Right hindlimb (tissue), 1 donor: ENCODE measurements around the gene NUDT19.
"Not testable (repeated sequence)": the region's sequence is repeated elsewhere in the genome, so short reads cannot be mapped to it uniquely, and the experiment has no call there.

Experiments
- DNase-seq: peaks from one replicate; pipeline ENCODE4 v3.0.0-alpha.2; 2018

The NUDT19 gene

DNA sequence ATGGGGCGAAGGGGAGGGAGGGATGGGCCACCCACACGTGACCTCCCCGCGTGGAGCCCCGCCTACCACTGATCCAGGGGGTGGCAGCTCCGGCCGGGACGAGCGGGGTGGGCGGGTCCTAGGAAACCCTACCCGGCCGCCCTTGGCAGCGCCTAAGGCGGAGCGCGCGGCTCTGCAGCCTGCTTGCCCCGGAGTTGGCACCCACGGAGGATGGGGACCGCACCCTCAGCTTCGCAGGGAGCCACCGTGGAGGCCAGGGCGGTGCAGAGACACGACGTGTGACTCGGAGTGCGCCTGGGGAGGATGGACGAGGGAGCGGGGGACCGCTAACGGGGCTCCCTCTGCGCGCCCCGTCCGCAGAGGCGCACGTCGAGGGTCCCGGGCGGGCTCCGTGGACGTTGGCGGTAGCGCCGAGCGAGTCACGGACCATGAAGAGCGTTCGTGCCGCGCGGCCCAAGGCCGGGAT, 15.9 kb upstream of the NUDT19 start, which contains the start of gene RGS9BP:
Gene RGS9BP, plus strand, starts transcription at position 129 of the 466 bp plus-strand sequence. CDS start 416 bp downstream, outside the sequence.
- DNase-seq, result peak; percentile 74

DNA sequence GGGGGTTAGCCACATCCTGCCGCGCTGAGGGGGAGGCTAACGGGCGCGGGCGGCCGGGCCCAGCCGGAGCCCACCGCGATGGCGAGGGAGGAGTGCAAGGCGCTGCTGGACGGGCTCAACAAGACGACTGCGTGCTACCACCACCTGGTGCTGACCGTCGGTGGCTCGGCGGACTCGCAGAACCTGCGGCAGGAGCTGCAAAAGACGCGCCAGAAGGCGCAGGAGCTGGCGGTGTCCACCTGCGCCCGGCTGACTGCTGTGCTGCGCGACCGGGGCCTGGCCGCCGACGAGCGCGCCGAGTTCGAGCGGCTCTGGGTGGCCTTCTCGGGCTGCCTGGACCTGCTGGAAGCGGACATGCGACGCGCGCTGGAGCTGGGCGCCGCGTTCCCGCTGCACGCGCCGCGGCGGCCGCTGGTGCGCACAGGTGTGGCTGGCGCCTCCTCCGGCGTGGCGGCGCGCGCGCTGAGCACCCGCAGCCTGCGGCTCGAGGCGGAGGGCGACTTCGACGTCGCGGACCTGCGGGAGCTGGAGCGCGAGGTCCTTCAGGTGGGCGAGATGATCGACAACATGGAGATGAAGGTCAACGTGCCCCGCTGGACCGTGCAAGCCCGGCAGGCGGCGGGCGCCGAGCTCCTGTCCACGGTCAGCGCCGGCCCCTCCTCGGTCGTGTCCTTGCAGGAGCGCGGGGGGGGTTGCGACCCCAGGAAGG, 15.3 kb upstream of the NUDT19 start:
- DNase-seq, result no peak

DNA sequence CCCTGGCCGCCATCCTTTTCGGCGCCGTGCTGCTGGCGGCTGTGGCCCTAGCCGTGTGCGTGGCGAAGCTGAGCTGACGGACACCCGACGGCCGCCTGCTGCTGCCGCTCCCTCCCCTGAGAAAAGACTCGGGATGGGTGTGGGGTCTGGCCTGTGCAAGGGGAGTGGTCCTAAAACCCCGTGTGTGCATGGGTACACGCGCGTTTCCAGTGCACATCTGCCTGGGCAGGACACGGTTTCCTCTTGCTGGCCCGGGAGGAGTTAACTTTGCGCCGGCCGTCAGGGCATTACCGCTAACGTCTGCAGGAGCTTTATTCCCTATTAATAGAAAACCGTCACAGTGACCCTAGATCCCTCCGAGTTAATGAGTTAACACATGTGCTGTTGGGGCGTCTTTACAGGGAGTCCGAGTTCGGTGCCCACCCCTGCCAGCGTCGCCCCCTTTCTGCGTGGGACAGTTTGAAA, 14.7 kb upstream of the NUDT19 start:
- no peak for DNase-seq

DNA sequence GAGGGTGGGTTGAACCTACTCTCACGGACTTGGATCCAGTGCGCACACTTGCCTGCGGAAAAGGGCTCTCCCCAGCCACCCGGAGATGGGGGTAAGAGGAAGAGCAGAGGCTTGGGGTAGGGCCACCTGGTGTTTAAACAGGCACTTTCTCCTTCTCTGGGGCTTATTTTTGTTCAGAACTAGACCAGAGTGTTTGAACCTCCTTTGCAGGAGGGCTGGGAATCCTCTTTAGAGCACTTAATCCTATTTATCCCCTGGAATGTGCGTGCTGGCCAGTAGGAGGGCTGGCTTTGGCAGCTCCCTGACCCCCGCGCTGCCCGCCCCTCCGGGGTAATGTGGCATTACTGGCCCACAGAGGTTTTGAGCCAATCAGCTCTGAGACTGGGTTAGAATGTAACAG, 14.0 kb upstream of the NUDT19 start:
- DNase-seq, result peak; percentile 47

DNA sequence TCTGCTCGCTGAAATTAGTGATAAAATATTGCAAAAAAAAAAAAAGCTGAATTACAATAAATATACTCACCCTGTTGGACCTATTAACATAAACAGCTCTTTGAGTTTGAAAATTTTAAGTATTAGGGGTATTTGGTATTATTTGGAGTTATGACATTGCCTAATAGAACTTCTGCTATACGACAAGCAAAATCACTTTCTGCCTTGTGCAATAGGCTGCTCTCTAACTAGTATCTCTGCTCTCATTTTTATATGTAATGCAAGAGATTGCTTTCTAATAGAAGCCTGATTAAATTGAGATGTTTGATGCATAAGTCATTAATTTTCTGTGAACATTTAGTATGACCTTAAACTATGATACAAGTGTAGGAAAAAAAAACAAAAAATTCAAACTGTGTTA, 10.6 kb upstream of the NUDT19 start:
- DNase-seq, result no peak

DNA sequence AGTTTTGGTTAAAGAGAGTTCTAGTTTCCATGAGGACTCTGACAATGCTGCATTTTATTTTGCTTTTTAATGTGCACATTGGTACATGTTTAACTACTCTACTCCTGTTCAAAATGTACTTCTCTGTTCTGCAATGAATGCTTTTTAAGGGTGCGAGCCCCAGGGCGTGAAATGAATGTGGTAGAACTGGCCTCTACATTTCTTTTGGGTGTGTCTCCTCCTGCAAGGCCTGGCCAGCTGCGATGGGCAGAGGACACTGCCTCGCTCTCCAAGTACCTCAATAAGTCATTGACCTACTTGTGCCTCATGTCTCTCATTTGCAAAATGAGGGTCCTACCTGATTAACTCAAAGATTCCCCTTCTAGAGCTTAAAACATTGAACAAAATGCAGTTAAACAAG, 9.3 kb upstream of the NUDT19 start:
- no peak for DNase-seq

DNA sequence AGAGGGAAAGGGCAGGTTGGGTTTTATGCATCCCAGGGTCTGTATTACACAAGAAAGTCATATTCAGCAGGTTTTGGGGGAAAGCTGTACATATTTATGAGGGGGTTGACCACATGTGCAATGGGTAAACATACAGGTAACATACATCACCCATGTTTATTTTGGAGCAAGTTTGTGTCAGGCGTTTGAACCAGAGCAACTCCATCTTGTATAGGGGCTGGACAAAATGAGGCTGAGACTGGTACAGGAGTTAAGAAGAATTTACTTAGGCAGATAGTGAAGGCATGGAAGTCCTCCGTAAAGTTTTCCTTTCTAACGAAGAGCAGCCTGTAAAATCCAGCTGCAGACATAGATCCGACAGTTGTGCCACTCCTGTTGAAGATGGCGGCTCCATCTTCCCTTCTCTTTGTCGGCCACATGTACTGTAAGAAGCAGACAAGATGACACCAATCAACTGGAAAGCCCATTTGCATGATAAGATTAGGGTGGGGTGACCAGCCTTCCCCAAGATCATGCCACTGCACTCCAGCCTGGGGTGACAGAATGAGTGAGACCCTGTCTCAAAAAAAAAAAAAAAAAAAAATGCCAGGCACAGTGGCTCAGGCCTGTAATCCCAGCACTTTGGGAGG, 4.7 kb upstream of the NUDT19 start:
- DNase-seq, result no peak

DNA sequence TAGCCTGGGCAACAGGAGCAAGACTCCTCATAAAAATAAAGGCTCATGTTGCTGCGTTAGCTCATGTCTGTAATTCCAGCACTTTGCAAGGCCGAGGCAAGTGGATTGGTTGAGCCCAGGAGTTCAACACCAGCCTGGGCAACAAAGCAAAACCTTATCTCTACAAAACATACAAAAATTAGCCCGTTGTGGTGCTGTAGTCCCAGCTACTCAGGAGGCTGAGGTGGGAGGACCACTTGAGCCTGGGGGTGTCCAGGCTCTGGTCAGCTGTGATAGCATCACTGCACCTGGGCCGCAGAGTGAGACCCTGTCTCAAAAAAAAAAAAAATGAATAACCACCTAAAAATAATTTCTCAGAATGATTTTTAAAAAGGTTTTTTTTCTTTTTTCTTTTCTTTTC, 3.9 kb upstream of the NUDT19 start:
- DNase-seq, result no peak

DNA sequence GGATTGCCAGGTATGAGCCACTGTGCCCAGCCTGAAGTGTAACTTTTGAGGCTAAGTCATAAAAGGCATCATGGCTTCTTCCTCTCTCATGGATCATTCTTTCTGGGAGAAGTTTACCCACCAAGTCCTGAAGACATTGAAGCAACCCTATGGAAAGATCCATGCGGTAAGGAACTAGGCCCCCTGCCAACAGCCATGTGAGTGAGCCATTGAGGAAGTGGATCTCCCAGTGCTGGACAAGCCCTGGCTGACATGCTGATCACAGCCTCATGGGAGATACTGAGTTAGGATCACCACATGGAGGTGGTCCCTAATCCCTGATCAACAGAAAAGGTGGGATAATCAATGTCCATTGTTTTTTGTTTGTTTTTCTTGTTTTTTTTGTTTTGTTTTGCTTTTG, 3.3 kb upstream of the NUDT19 start:
- DNase-seq, result no peak

DNA sequence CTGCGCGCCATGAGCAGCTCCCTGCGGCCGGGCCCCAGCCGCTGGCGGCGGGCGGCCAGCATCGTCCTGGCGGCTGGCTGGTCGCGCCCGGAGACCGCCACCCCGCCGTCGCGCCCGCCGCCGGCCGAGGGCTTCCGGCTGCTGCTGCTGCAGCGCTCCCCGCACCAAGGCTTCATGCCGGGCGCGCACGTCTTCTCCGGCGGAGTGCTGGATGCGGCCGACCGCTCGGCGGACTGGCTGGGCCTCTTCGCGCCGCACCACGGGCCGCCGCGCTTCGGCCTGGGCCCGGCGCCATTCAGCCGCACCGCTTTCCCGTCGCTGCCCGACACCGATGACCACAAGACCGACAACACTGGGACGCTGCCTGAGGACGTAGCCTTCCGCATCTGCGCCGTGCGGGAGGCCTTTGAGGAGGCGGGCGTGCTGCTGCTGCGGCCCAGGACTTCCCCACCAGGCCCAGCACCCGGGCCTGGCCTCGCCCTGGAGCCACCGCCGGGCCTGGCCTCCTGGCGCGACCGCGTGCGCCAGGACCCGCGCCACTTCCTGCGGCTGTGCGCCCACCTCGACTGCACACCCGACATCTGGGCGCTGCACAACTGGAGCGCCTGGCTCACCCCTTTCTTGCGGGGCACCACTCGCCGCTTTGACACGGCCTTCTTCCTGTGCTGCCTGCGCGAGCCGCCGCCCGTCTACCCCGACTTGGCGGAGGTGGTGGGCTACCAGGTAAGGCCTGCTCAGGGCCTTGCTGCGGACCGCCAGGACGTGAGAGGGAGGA, 518 bp downstream of the NUDT19 start:
- peak; percentile 77 for DNase-seq

DNA sequence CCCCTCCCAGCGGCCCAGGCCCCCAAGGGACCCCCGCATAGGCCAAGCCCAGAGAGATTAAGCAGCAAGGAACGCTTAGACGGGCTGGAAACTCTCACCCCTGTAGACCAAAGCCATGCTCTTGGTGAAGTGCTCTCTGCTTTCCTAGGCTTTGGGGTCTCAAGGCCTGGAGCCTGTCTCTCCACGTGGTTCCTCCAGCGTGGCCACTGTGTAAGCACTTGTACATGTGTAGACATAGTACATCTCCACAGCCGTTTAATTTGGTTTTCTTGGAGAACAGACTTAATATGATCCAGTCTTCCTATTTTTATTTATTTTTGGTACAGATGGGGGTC, 1.1 kb downstream of the NUDT19 start:
- DNase-seq, result no peak

DNA sequence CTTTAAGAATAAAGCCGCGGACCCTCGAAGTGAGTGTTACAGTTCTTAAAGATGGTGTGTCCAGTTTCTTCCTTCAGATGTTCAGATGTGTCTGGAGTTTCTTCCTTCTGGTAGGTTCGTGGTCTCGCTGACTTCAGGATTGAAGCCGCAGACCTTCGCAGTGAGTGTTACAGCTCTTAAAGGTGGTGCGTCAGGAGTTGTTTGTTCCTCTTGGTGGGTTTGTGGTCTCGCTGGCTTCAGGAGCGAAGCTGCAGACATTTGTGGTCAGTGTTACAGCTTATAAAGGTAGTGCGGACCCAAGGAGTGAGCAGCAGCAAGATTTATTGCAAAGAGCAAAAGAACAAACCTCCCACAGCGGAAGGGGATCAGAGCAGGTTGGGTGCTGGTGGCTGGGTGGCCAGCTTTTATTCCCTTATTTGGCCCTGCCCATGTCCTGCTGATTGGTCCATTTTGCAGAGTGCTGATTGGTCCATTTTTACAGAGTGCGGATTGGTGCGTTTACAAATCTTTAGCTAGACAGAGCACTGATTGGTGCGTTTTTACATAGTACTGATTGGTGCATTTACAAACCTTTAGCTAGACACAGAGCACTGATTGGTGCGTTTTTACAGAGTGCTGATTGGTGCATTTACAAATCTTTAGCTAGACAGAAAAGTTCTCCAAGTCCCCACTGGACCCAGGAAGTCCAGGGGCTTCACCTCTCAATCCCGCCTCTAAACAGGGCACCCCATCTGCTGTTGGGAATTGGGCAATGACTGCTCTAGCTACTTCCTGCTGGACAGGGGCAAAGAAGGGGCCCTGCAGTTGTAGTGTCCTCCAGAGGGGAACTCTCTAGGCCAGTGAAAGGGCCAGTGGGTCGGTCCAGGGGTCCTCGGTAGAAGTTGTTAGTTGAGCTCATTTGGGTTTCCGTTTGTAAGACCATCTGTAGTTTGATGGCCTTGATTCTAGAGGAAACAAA, 1.8 kb downstream of the NUDT19 start:
- not testable (repeated sequence) for DNase-seq

DNA sequence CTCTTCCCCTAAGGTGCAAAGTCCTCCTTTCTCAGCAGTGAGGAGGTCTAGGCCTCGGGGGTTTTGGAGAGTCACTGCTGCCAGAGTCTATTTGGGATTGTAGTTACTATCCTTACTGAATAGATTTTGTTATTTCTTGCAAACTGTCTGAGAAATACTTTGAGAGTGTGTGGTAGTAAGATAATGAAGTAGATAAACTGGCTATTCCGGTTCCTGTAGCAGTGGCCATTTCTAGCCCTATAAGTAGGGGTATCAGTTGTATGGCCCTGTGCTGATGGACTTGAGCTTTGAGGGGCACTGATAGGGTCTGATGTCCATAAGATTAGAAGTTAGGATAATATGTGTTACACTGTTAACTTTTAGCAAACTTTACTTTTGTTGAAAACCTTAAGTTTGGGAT, 2.7 kb downstream of the NUDT19 start:
- not testable (repeated sequence) for DNase-seq

DNA sequence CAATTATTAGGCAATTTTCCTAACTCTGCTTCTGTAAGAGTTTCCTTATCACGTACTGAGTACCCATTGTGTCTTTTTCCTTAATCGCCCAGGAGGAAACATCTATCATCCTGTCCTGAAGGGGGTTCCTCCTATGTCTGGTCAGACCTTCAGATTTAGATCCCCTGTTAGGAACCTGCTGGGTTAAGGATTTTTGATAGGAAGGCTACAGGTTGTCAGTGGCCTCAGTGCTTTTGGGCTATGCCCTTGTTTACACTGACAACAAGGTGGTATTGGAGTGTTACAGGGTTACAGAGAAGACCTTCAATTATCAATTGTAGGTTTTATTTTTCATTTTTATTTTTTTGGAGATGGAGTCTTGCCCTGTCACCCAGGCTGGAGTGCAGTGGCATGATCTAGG, 3.2 kb downstream of the NUDT19 start:
- not testable (repeated sequence) for DNase-seq

DNA sequence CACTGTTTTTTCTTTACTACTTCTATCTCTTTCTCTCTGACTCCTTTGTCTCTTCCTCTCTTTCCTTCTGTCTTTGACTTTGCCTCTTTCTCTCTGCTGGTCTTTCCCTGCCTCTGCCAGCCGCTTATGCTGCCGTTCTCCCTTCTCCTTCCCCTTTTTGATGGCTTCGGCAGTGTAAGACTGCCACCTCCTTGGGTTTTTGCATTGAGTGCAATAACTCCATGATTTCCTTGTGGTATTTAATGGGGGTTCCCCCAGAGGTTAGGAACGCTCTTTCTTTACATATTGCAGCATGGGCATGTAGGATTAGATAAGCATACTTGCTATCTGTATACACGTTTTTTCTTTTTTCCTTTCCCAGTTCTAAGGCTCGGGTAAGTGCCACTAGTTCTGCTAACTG, 3.9 kb downstream of the NUDT19 start:
- not testable (repeated sequence) for DNase-seq

DNA sequence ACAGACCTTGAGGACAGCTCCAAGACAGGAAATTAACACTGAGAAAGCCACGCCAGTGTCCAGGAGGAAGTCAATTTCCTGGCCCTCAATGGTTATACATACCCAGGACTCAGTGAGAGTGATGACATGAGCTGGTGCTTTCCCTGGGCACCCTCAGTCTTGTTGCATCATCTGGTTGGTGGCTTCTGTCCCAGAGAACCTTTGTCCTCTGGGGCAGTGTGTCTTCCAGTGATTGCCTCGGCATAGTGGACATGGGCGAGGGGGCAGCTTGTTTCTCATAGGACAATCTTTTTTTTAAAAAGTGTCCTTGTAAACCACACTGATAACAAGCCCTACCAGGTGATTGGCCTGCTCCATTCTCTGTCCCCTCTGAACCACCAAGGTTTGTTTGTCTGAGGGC, 5.2 kb downstream of the NUDT19 start:
- DNase-seq, result not testable (repeated sequence)

DNA sequence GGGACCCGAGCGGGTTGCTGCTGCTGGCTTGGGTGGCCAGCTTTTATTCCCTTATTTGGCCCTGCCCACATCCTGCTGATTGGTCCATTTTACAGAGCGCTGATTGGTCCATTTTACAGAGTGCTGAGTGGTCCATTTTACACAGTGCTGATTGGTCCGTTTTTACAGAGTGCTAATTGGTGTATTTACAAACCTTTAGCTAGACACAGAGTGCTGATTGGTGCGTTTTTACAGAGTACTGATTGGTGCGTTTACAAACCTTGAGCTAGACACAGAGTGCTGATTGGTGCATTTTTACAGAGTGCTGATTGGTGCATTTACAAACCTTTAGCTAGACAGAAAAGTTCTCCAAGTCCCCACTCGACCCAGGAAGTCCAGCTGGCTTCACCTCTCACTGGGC, 8.5 kb downstream of the NUDT19 start:
- not testable (repeated sequence) for DNase-seq

DNA sequence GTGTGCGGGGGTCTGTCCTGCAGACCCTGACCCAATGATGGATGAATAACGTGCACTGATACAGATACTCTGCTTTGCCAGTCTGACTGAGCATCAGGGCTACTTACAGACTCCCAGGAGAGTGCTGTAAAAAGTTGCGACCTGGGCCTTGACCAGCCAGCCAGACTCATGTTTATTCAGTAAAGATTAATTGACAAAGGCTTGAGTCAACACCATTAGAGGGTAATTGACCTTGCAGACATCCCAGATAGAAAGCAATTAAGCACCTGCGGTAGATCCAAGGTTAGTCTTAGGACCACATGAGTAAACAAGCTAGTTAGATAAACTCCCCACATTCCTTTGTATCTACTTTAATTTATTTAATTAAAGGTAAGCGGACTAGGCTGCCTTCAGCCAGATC, 10.4 kb downstream of the NUDT19 start:
- no peak for DNase-seq

DNA sequence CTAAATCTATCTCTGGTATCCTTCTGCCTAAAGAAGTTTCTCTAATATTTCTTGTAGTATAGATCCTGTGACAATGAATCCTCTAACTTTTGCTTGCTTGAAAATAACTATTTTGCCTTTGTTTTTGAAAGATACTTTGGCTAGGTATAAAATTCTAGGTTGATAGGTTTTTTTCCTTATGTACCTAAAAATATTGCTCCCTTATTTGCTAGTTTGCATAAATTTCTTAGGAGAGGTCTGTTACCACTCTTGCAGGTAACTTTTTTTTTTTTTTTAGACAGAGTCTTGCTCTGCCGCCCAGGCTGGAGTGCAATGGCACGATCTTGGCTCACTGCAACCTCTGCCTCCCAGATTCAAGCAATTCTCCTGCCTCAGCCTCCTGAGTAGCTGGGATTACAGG, 12.4 kb downstream of the NUDT19 start:
- not testable (repeated sequence) for DNase-seq

DNA sequence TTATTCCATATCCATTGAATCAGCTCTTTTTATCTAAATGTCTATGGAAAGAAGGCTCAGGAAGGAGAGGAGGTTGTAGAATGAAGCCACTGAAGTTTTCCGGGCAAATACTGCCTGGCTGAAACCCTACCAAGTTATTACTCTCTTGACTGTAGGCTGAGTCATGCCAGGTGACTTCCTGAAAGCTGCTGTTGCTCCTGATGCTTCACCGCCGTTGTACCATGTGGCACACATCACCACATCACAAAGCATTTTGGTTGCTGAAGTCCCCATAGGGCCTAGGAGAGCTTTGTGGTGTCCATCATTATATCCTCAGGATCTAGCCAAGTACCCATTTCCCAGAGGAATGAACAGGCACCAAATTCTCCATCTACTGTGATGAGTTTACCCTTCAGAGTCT, 16.8 kb downstream of the NUDT19 start:
- no peak for DNase-seq

DNA sequence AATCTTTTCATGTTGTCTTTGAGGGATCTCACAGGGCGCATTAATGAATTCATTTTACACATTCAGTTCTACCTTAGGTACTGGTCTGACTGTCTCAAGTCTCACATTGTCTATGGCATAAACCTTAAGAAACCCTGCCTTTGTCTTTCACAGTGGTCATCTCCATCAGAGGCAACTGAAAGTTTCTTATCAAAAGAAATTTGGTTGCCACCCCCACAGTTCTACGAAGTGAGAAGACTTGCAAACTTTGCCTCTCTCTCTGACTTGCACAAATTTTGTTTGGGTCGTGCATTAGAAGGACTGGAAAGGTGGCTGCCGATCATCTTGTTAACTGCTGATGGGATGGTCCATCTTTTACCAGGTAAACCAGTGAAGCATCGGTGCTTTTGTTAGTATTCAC, 17.4 kb downstream of the NUDT19 start:
- DNase-seq, result no peak

DNA sequence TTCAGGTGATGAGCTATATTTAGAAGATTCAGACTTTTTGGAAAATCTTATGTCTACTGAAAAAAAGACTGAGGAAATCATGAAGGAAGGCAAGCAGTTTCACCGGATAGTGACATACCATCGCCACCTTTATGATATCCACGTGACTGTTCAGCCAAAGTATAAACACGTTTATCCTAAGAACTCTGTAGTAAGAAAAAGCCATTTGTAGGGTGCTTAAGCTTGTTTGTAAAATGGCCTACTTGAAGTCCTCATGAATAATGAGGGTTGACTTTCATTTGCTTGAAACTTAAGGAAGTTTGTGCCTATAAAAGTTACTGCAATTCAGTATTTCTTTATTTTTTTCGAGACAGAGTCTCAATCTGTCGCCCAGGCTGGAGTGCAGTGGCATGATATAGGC, 20.1 kb downstream of the NUDT19 start:
- DNase-seq, result no peak

DNA sequence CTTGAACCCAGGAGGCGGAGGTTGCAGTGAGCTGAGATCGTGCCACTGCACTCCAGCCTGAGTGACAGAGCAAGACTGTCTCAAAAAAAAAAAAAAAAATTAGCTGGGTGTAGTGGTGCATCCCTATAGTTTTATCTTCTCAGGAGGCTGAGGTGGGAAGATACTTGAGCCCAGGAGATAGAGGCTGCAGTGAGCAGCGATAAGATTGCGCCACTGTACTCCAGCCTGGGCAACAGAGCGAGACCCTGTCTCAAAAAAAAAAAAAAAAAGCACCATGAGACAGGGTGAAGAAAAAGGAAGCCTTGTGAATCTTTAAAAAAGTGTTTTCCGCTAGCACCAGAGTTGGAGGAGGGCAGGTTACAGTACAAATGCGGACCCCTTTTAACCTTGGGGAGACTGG, 24.6 kb downstream of the NUDT19 start:
- DNase-seq, result not testable (repeated sequence)
